Thyroid gland (tissue), 4 donors: ENCODE results near the gene INVS.

ENCODE experiments used
- POLR2A ChIP-seq, 2 donors: fragments of 450-650 bp; IDR thresholded peaks; one replicate each; pipeline ENCODE4 v1.6.1; 2017; ENCODE audit warnings: antibody characterized with exemption in 2 of 2, mild to moderate bottlenecking in 2 of 2, moderate library complexity in 1 of 2
- TF ChIP-seq, protein P1 (sequence below), 6 experiments: fragments of 200-600 bp in 3 of 6; fragments of 450-650 bp in 3 of 6; sonication (generic) in 3 of 6; IDR thresholded peaks; one replicate each; pipeline ENCODE4 v1.5.1; 2016 to 2019; ENCODE audit warnings: antibody characterized with exemption in 6 of 6, mild to moderate bottlenecking in 2 of 6, inconsistent platforms in 1 of 6, moderate library complexity in 1 of 6

DNA sequence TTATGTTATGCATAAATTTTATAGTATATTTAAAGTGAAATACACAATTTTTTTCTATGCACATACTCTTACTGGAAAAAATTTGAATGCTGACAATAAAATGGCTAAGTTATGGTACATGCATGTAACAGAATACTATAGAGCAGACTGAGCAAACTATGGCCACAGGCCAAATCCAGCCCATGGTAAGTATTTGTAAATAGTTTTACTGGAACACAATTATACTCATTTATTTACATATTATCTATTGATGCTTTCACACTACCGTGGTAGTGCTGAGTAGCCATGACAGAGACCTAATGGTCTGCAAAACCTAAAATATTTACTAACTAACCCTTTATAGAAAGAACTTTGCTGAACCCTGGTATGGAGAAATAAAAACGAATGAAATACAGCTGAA is 208.0 kb downstream of the INVS start:
- TF ChIP-seq, protein P1, sequence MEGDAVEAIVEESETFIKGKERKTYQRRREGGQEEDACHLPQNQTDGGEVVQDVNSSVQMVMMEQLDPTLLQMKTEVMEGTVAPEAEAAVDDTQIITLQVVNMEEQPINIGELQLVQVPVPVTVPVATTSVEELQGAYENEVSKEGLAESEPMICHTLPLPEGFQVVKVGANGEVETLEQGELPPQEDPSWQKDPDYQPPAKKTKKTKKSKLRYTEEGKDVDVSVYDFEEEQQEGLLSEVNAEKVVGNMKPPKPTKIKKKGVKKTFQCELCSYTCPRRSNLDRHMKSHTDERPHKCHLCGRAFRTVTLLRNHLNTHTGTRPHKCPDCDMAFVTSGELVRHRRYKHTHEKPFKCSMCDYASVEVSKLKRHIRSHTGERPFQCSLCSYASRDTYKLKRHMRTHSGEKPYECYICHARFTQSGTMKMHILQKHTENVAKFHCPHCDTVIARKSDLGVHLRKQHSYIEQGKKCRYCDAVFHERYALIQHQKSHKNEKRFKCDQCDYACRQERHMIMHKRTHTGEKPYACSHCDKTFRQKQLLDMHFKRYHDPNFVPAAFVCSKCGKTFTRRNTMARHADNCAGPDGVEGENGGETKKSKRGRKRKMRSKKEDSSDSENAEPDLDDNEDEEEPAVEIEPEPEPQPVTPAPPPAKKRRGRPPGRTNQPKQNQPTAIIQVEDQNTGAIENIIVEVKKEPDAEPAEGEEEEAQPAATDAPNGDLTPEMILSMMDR (IDR thresholded peaks at IDR 0.05), result no peak
- TF ChIP-seq POLR2A (IDR thresholded peaks at IDR 0.05), result no peak
